Measurements from ENCODE around the gene PRSS12. TPM values are rescaled to one million over a fixed set of nuclear protein-coding genes. Genes with fewer than 3 reads are reported as not detected.

PRSS12 gene
- total RNA-seq, 2 experiments from 2014 or later, result not detected

DNA sequence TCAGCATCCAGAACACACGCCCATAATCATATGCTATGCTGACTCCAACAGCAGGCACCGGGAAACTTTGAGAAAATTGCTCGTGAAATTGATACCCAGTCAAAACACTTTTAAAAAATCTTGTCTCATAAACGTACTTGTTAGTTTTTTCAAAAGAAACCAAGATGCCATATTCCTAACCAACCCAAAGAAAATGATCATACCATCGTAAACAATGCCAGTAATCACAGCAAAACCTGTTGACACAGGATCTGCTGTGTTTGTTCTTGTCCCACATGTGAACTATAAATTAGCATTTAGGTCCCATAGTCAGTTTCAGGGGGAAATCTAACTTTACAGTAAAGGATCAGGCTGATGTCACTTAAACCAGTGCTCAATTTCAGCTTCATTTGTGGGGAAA is 23.0 kb downstream of the PRSS12 start:
- H3K9me3 ChIP-seq (ENCODE audit: low read length), result no peaks in the 10 kb centered on the region
- no peak overlapping the region for H3K27ac ChIP-seq (ENCODE audit: low read depth, low read length, poor library complexity, severe bottlenecking)
- intact Hi-C loops (cut with micrococcal nuclease; ENCODE audit: unreplicated experiment), result no loop called here
- ChIA-PET POLR2A (interaction anchor here (0.6 kb wide), 1 partner anchor 32 kb away, joined by 3 read pairs; no protein-coding TSS in a partner anchor), CTCF (ENCODE audit: unreplicated experiment) (no interaction called here)
- TF ChIP-seq EZH2phosphoT487 (IDR thresholded peaks at IDR 0.05; ENCODE audit: borderline replicate concordance, low read depth, low read length), result no peak
- TF ChIP-seq, protein P1, sequence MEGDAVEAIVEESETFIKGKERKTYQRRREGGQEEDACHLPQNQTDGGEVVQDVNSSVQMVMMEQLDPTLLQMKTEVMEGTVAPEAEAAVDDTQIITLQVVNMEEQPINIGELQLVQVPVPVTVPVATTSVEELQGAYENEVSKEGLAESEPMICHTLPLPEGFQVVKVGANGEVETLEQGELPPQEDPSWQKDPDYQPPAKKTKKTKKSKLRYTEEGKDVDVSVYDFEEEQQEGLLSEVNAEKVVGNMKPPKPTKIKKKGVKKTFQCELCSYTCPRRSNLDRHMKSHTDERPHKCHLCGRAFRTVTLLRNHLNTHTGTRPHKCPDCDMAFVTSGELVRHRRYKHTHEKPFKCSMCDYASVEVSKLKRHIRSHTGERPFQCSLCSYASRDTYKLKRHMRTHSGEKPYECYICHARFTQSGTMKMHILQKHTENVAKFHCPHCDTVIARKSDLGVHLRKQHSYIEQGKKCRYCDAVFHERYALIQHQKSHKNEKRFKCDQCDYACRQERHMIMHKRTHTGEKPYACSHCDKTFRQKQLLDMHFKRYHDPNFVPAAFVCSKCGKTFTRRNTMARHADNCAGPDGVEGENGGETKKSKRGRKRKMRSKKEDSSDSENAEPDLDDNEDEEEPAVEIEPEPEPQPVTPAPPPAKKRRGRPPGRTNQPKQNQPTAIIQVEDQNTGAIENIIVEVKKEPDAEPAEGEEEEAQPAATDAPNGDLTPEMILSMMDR (conservative IDR thresholded peaks at IDR 0.05; ENCODE audit: low read length), result no peak
- H3K36me3 ChIP-seq (ENCODE audit: insufficient read depth, low read length), result no peaks in the 10 kb centered on the region
- no peaks in the 10 kb centered on the region for H3K79me2 ChIP-seq (ENCODE audit: insufficient read depth, low read depth, low read length)
- no peaks in the 10 kb centered on the region for H4K20me1 ChIP-seq (ENCODE audit: insufficient read depth, low read length)
- no peaks in the 10 kb centered on the region for H3K9me2 ChIP-seq (ENCODE audit: insufficient read depth, low read length)
- H2AFZ ChIP-seq (ENCODE audit: low read length), result no peak overlapping the region
- no peak for DNase-seq (ENCODE audit: low spot score)
- H3K4me3 ChIP-seq (ENCODE audit: low read depth, low read length, poor library complexity, severe bottlenecking), result no peak overlapping the region
- H3K4me2 ChIP-seq (ENCODE audit: low read length), result no peak overlapping the region
- H3K4me1 ChIP-seq (ENCODE audit: insufficient read depth, low read length, poor library complexity, severe bottlenecking), result no peaks in the 10 kb centered on the region
- no TSS peak for BruUV-seq (replicated peaks)

DNA sequence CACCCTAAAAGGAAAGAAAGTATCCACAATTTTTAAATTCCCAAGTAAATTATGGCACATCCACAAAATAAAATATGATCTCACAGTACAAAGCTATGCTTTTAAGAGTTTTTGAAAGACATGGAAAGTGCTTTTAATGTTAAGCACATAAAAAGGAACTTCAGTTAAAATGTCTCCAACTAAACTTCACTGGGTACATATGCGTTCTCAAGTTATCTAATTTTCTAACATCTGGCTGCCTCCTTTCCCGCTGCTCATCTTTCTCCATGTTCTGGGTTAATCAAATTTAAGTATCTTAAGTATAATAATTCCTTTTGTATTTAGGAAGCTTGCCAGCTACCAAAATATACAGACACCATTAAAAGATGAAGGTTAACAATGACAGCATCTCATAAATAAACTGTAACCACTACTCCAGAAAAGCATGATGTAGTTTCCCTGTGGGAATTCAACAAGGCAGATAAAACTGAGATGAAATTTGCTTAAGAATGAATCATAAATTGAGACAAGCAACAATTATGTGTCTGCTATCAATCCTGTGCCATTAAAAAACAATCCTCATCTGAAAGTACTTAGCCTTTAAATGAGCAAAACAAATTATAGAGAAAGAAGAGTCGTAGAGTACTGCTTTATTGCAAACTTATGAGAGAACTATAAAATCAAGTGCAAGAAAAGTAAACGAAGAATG is 25.1 kb downstream of the PRSS12 start:
- Histone ChIP-seq H3K4me3 (ENCODE audit: low read depth, low read length, poor library complexity, severe bottlenecking) (no peak overlapping the region), H4K20me1 (ENCODE audit: insufficient read depth, low read length) (no peaks in the 10 kb centered on the region), H3K27ac (ENCODE audit: low read depth, low read length, poor library complexity, severe bottlenecking) (no peak overlapping the region), H2AFZ (ENCODE audit: low read length) (no peak overlapping the region), H3K9me3 (ENCODE audit: low read length) (no peaks in the 10 kb centered on the region), H3K4me1 (ENCODE audit: insufficient read depth, low read length, poor library complexity, severe bottlenecking) (no peaks in the 10 kb centered on the region), H3K9me2 (ENCODE audit: insufficient read depth, low read length) (no peaks in the 10 kb centered on the region), H3K4me2 (ENCODE audit: low read length) (no peak overlapping the region), H3K79me2 (ENCODE audit: insufficient read depth, low read depth, low read length) (no peaks in the 10 kb centered on the region), H3K36me3 (ENCODE audit: insufficient read depth, low read length) (no peaks in the 10 kb centered on the region)
- POLR2A ChIA-PET, result interaction anchor here (1.6 kb wide), 1 partner anchor 9 kb away, joined by 4 read pairs; no protein-coding TSS in a partner anchor
- TF ChIP-seq EZH2phosphoT487 (IDR thresholded peaks at IDR 0.05; ENCODE audit: borderline replicate concordance, low read depth, low read length), result no peak
- TF ChIP-seq, protein P1 (conservative IDR thresholded peaks at IDR 0.05; ENCODE audit: low read length), result no peak
- no TSS peak for BruUV-seq (replicated peaks)
- no peak for DNase-seq (ENCODE audit: low spot score)
- CTCF ChIA-PET (ENCODE audit: unreplicated experiment), result no interaction called here
- intact Hi-C loops (cut with micrococcal nuclease; ENCODE audit: unreplicated experiment), result no loop called here

DNA sequence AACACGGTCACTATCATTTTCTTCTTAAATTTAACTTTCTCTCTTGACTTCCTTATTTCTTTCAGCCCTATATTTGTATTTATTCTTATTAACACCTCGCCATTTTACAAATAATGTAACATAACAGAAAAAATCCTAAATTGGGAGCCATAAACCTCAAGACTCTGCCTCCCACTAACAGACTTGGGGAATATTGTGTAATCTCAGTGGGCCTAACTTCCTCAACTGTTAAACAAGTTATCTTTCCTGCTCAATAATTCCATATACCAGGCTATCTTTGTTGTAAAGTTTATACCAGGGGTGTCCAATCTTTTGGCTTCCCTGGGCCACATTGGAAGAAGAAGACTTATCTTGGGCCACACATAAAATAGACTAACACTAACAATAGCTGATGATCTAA is 26.2 kb downstream of the PRSS12 start:
- Histone ChIP-seq H3K27ac (ENCODE audit: low read depth, low read length, poor library complexity, severe bottlenecking) (no peak overlapping the region), H3K9me2 (ENCODE audit: insufficient read depth, low read length) (no peaks in the 10 kb centered on the region), H3K4me3 (ENCODE audit: low read depth, low read length, poor library complexity, severe bottlenecking) (no peak overlapping the region), H3K4me1 (ENCODE audit: insufficient read depth, low read length, poor library complexity, severe bottlenecking) (no peaks in the 10 kb centered on the region), H3K4me2 (ENCODE audit: low read length) (no peak overlapping the region), H2AFZ (ENCODE audit: low read length) (no peak overlapping the region), H3K9me3 (ENCODE audit: low read length) (no peaks in the 10 kb centered on the region), H3K79me2 (ENCODE audit: insufficient read depth, low read depth, low read length) (no peaks in the 10 kb centered on the region), H3K36me3 (ENCODE audit: insufficient read depth, low read length) (no peaks in the 10 kb centered on the region), H4K20me1 (ENCODE audit: insufficient read depth, low read length) (no peaks in the 10 kb centered on the region)
- BruUV-seq (replicated peaks), result no TSS peak
- POLR2A ChIA-PET, result interaction anchor here (1.5 kb wide), 1 partner anchor 11 kb away, joined by 3 read pairs; no protein-coding TSS in a partner anchor
- DNase-seq (ENCODE audit: low spot score), result no peak
- CTCF ChIA-PET (ENCODE audit: unreplicated experiment), result no interaction called here
- TF ChIP-seq, protein P1 (conservative IDR thresholded peaks at IDR 0.05; ENCODE audit: low read length), result no peak
- no peak for TF ChIP-seq EZH2phosphoT487 (IDR thresholded peaks at IDR 0.05; ENCODE audit: borderline replicate concordance, low read depth, low read length)
- intact Hi-C loops (cut with micrococcal nuclease; ENCODE audit: unreplicated experiment), result no loop called here
